WERI-Rb-1 (cell line): ENCODE measurements around the gene METRN.

Experiments
- DNase-seq: peaks from one replicate; pipeline ENCODE4 v3.0.0-alpha.2; 2020
- H3K27ac ChIP-seq: fragments of 250-450 bp; sonication (Bioruptor Pico); 2 replicates; pipeline ENCODE4 v1.5.1; 2020; ENCODE audit warnings: mild to moderate bottlenecking, moderate library complexity
- H3K27me3 ChIP-seq: fragments of 250-450 bp; sonication (Bioruptor Pico); 2 replicates; pipeline ENCODE4 v1.5.1; 2021; ENCODE audit warnings: mild to moderate bottlenecking, low read depth, moderate library complexity; ENCODE audit not compliant: insufficient read depth, severe bottlenecking
- H3K36me3 ChIP-seq: fragments of 250-450 bp; sonication (Bioruptor Pico); 2 replicates; pipeline ENCODE4 v1.5.1; 2020; ENCODE audit warnings: mild to moderate bottlenecking, moderate library complexity
- H3K4me3 ChIP-seq: 2 replicates; pipeline ENCODE4 v1.5.1; 2011; ENCODE audit warnings: low read depth, mild to moderate bottlenecking, control low read depth, low read length
- H3K9me3 ChIP-seq: fragments of 250-450 bp; sonication (Bioruptor Pico); 2 replicates; pipeline ENCODE4 v1.5.1; 2021; ENCODE audit warnings: mild to moderate bottlenecking, moderate library complexity; ENCODE audit not compliant: severe bottlenecking
- TF ChIP-seq, protein P1 (sequence below): IDR thresholded peaks from 2 replicates; pipeline ENCODE4 v1.5.1; 2011; ENCODE audit warnings: low read depth, mild to moderate bottlenecking, control low read depth, inconsistent platforms, low read length

Gene METRN

DNA sequence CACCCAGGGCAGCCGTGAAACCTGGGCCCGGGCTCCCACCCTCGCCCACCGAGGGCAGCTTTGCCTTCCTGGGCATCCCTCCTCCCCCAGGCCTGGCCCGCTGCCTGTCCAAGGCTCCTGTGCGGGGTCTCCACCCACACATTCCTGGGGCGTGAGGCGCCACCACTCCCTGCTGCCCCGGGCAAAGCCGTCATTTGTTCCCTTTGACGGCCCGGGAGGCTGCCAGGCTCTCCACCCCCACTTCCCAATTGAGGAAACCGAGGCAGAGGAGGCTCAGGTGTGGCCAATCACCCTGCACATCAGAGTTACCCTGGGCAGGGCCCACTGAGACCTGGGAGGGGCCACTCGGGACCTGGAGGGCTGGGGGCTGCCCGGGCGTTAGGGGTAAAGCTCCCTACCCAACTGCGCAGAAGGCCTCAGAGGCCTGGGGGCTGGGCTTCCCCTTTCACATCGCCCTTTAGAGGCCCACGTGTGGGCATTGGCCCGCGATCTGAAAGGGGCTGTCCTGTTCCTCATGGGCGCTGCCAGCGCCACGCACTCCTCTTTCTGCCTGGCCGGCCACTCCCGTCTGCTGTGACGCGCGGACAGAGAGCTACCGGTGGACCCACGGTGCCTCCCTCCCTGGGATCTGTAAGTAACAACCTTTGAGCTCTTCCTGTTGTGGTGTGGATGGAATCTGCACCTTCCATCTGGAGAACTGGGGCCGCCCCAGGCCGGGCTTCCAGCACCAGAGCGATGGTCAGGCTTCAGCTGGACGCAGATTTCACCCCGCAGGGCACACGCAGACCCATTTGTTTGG lies 45.8 kb downstream of the METRN start, which contains the start of gene MSLN:
Gene MSLN (plus strand): TSS at position 190 of the 799 bp plus-strand sequence. CDS start 1,947 bp downstream, outside the sequence.
- TF ChIP-seq, protein P1, sequence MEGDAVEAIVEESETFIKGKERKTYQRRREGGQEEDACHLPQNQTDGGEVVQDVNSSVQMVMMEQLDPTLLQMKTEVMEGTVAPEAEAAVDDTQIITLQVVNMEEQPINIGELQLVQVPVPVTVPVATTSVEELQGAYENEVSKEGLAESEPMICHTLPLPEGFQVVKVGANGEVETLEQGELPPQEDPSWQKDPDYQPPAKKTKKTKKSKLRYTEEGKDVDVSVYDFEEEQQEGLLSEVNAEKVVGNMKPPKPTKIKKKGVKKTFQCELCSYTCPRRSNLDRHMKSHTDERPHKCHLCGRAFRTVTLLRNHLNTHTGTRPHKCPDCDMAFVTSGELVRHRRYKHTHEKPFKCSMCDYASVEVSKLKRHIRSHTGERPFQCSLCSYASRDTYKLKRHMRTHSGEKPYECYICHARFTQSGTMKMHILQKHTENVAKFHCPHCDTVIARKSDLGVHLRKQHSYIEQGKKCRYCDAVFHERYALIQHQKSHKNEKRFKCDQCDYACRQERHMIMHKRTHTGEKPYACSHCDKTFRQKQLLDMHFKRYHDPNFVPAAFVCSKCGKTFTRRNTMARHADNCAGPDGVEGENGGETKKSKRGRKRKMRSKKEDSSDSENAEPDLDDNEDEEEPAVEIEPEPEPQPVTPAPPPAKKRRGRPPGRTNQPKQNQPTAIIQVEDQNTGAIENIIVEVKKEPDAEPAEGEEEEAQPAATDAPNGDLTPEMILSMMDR = no peak
- Histone ChIP-seq H3K27me3 (no peaks in the 10 kb centered on the region), H3K36me3 (no peaks in the 10 kb centered on the region), H3K4me3 (no peak within 1 kb of the TSS), H3K27ac (no peak within 1 kb of the TSS; the same call in 1 of the 2 replicates), H3K9me3 (no peaks in the 10 kb centered on the region)
- no peak for DNase-seq

DNA sequence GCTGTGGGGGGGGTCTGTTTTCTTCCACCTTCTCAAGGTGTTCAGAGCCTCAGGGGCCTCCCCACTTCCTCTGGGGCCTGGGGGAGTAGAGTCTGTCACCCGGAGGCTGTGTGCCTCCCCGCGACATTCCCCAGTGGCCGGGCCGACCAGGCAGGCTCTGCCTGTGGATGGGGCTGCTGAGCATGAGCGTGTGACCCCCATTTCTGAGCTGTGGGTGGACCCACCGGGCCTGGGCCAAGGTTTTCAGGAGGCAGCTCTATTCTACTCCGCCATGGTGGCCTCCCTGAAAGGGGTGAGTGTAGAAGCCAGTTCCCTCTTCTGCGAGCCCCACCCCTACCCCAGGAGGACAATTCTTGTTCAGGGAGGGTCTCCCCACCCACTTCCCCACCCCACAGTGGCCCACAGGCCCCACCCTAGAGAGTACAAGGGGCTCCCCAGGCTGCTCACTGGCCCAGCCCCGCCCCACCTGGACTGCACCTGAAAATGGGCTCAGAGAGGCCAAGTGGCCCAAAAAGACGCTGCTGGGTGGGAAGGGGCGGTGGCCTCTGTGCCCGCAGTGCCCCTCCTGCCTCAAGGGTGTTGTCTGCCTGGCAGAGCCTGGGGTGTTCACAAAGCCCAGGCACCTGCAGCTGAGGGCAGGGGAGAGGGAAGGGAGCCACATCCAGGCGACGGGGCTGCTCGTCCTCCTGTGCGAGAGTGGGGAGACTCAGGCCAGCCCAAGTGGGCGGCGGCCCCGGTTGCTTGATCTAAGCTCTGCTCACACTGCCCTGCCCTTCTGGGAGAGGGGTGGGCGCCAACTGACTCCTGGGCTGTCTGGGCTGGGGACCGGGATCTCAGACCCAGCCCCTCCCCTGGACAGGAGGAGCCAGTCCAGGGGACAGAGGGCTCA lies 47.0 kb downstream of the METRN start:
- Histone ChIP-seq H3K27ac (no peak overlapping the region), H3K36me3 (no peaks in the 10 kb centered on the region), H3K9me3 (no peaks in the 10 kb centered on the region), H3K27me3 (no peaks in the 10 kb centered on the region), H3K4me3 (no peak overlapping the region)
- TF ChIP-seq, protein P1 = no peak
- peak; percentile 56 for DNase-seq

DNA sequence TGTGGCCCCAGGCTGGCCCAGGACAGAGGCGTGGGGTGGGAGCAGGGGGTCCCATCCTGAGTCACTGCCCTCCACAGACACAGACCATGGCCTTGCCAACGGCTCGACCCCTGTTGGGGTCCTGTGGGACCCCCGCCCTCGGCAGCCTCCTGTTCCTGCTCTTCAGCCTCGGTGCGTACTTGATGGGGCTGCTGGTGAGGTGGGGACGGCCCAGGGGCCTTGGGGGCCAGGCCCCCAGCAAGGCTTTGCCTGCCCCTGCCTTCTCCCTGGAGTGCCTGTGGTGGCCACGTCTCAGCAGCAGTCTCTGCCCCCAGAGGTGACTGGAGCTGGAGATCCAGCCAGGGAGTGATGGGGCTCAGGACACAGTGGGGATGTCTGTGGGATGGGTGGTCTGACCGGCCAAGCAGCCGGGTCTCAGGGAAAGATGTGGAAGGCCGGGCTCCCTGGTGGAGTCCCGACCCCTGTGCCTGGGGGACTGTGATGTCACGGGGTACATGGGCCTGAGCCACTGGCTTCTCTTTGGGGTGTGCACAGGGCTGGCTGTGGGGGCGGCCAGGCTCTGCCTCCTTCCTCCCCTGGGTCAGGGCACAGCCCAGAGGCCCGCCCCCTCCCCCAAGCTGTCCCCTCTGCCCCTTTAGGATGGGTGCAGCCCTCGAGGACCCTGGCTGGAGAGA lies 47.8 kb downstream of the METRN start:
- H3K27me3 ChIP-seq = no peaks in the 10 kb centered on the region
- H3K4me3 ChIP-seq = no peak overlapping the region
- H3K27ac ChIP-seq = no peak overlapping the region
- TF ChIP-seq, protein P1 = no peak
- no peaks in the 10 kb centered on the region for H3K36me3 ChIP-seq
- no peak for DNase-seq
- no peaks in the 10 kb centered on the region for H3K9me3 ChIP-seq

DNA sequence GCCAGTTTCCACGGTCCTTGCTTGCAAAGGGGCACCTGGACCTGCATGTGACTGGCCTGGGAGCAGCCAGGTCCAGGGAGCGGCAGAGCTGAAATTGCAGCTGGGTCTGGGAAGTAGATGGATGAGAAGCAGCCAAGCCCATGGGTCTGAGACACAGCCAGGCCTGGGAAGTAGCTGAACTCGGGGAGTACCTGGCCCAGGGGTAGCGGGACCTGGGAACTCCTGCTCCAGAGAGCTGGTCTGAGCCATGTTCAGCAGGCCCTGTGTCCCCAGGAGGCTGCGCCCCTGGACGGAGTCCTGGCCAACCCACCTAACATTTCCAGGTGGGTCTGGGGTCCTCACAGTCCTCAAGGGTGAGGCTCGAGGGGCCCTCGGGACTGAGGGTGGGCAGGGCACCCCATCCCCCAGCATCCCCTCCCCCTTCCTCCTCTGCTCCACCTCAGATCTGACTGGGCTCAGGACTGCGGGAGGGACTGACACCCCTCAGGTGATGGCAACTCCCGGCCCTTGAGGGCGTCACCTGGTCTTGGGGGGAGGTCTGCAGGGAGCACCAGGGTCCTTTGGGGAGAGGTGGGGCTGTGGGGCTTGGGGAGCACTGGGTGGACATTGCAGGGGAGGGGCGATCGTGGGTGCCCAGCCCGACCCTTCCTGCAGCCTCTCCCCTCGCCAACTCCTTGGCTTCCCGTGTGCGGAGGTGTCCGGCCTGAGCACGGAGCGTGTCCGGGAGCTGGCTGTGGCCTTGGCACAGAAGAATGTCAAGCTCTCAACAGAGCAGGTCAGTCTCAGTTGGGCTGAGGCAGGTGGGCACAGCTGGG lies 48.7 kb downstream of the METRN start:
- DNase-seq = no peak
- H3K36me3 ChIP-seq = no peaks in the 10 kb centered on the region
- no peaks in the 10 kb centered on the region for H3K9me3 ChIP-seq
- no peak overlapping the region for H3K4me3 ChIP-seq
- H3K27me3 ChIP-seq = no peaks in the 10 kb centered on the region
- TF ChIP-seq, protein P1 = no peak
- no peak overlapping the region for H3K27ac ChIP-seq

DNA sequence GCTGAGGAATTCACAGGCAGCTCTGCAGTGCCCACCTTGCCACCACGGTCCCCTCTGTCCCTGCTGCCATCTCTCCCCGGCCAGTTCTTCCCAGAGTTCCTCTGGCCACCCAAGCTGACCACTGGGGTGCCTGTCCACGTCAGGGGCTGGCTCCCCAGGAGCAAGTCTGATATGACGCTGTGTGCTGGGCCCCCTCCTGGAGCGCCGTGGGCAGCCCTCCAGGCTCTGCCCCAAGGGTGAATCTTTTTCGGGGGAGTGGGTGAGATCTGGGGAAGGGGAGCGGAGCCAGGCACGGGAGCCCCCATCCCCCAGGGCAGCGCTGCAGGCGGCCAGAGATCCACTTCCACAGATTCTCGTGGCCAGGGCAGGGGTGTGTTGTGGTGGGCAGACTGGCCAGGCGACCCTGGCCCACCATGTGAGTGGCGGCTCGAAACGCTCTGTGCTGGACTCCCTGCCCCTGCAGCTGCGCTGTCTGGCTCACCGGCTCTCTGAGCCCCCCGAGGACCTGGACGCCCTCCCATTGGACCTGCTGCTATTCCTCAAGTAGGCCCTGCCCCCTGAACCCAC lies 49.3 kb downstream of the METRN start:
- Histone ChIP-seq H3K27me3 (no peaks in the 10 kb centered on the region), H3K27ac (no peak overlapping the region), H3K4me3 (no peak overlapping the region), H3K36me3 (no peaks in the 10 kb centered on the region), H3K9me3 (no peaks in the 10 kb centered on the region)
- TF ChIP-seq, protein P1 = no peak
- DNase-seq = no peak
